PC-3 (cell line): Measurements from ENCODE around the gene STXBP5. TPM values are rescaled to one million over a fixed set of nuclear protein-coding genes. Genes with fewer than 3 reads are reported as not detected.

Experiments
- ATAC-seq: fragments of 200-7000 bp; cut with Tn5 transposase; 2 replicates; pipeline ENCODE4 v1.9.1; 2020; ENCODE audit warnings: mild to moderate bottlenecking, moderate library complexity
- BruUV-seq: library from RNA; stranded (reverse); fragments of 400-500 nt; replicated peaks from 2 replicates; lab custom pipeline; 2021; lab: Mats Ljungman, UMichigan
- CTCF ChIA-PET: fragments of 300-600 bp; sonication (Branson Sonifier 250); formaldehyde crosslinking; loops from one replicate; lab custom pipeline; 2022; ENCODE audit warnings: antibody characterized with exemption; lab: Charles Lee
- POLR2A ChIA-PET: fragments of 300-600 bp; sonication (Branson Sonifier 250); formaldehyde crosslinking; loops from one replicate; lab custom pipeline; 2022; ENCODE audit warnings: antibody characterized with exemption; ENCODE audit not compliant: unreplicated experiment; lab: Charles Lee
- DNase-seq: peaks from one replicate; pipeline ENCODE4 v3.0.0-alpha.2; 2015
- H2AFZ ChIP-seq: fragments of 300-600 bp; sonication (generic); 2 replicates; pipeline ENCODE4 v1.6.0; 2016; ENCODE audit warnings: antibody characterized with exemption, low read length
- H3F3A ChIP-seq: fragments of 300-600 bp; sonication (generic); one replicate; pipeline ENCODE4 v1.6.0; 2017; ENCODE audit warnings: antibody characterized with exemption, low read length, control low read depth, mild to moderate bottlenecking; ENCODE audit not compliant: unreplicated experiment
- H3K27ac ChIP-seq: fragments of 300-600 bp; sonication (generic); 2 replicates; pipeline ENCODE4 v1.5.1; 2016; ENCODE audit warnings: mild to moderate bottlenecking, low read length
- H3K27me3 ChIP-seq: fragments of 300-600 bp; sonication (generic); 2 replicates; pipeline ENCODE4 v1.6.1; 2016; ENCODE audit warnings: low read length, mixed read lengths
- H3K36me3 ChIP-seq: fragments of 300-600 bp; sonication (generic); 2 replicates; pipeline ENCODE4 v1.6.1; 2016; ENCODE audit warnings: low read depth, mixed run types, low read length, mixed read lengths
- H3K4me1 ChIP-seq: fragments of 300-600 bp; sonication (generic); 2 replicates; pipeline ENCODE4 v1.5.1; 2016; ENCODE audit warnings: low read length; ENCODE audit not compliant: insufficient read depth
- H3K4me2 ChIP-seq: fragments of 300-600 bp; sonication (generic); 2 replicates; pipeline ENCODE4 v1.6.0; 2016; ENCODE audit warnings: low read length
- H3K4me3 ChIP-seq: fragments of 300-600 bp; sonication (generic); 2 replicates; pipeline ENCODE4 v1.5.1; 2016; ENCODE audit warnings: mild to moderate bottlenecking, low read length, mixed read lengths
- H3K79me2 ChIP-seq: fragments of 300-600 bp; sonication (generic); 2 replicates; pipeline ENCODE4 v1.6.1; 2017; ENCODE audit warnings: low read length, mixed read lengths
- H3K9ac ChIP-seq: fragments of 300-600 bp; sonication (generic); 2 replicates; pipeline ENCODE4 v1.6.0; 2016; ENCODE audit warnings: mild to moderate bottlenecking, low read length
- H3K9me2 ChIP-seq: fragments of 300-600 bp; sonication (generic); replicated peaks from 2 replicates; pipeline ENCODE4 v1.6.1; 2016; ENCODE audit warnings: mixed run types, low read length, mixed read lengths
- H3K9me3 ChIP-seq: fragments of 300-600 bp; sonication (generic); 2 replicates; pipeline ENCODE4 v1.6.1; 2016; ENCODE audit warnings: low read length, mixed read lengths
- H4K20me1 ChIP-seq: fragments of 300-600 bp; sonication (generic); 2 replicates; pipeline ENCODE4 v1.6.1; 2016; ENCODE audit warnings: low read length, mixed read lengths
- CTCF ChIP-seq: fragments of 300-600 bp; sonication (generic); conservative IDR thresholded peaks from 2 replicates; pipeline ENCODE4 v1.5.1; 2017; ENCODE audit warnings: antibody characterized with exemption, low read depth, mild to moderate bottlenecking, low read length
- EZH2 ChIP-seq: fragments of 300-600 bp; sonication (generic); IDR thresholded peaks from one replicate; pipeline ENCODE4 v1.6.1; 2017; ENCODE audit warnings: antibody characterized with exemption, mild to moderate bottlenecking, low read length; ENCODE audit not compliant: unreplicated experiment
- EZH2phosphoT487 ChIP-seq: fragments of 300-600 bp; sonication (generic); IDR thresholded peaks from 2 replicates; pipeline ENCODE4 v1.6.1; 2018; ENCODE audit warnings: mild to moderate bottlenecking, antibody characterized with exemption, low read length, borderline replicate concordance
- intact Hi-C: fragments of 100-400 bp; cut with micrococcal nuclease; formaldehyde crosslinking; loops from 2 replicates; pipeline ENCODE4 v1.9.0; 2023
- total RNA-seq: library from RNA; depleted of rRNA; stranded (reverse); fragments of >200 nt; gene quantifications from 2 replicates; pipeline ENCODE4 v1.2.3, GENCODE V29; 2014

STXBP5 gene
- total RNA-seq, 1 experiment from 2014 or later = 12.9 TPM

- DNase-seq (no peak), ATAC-seq (no peak)
- BruUV-seq = no TSS peak
- ChIA-PET CTCF (no interaction called here), POLR2A (no interaction called here)
- Histone ChIP-seq H3K4me3 (no peak overlapping the region), H3K27ac (no peak overlapping the region), H4K20me1 (no peaks in the 10 kb centered on the region), H3K9ac (no peak overlapping the region), H3K27me3 (no peaks in the 10 kb centered on the region), H2AFZ (no peak overlapping the region), H3K9me2 (no peaks in the 10 kb centered on the region), H3F3A (no peaks in the 10 kb centered on the region), H3K79me2 (peaks cover 43% of the 10 kb centered on the region), H3K4me2 (no peak overlapping the region), H3K4me1 (peaks cover 10% of the 10 kb centered on the region), H3K36me3 (no peaks in the 10 kb centered on the region), H3K9me3 (no peaks in the 10 kb centered on the region)
- TF ChIP-seq EZH2 = no peak
- TF ChIP-seq CTCF = no peak
- TF ChIP-seq EZH2phosphoT487 = no peak
- intact Hi-C loops = no loop called here
Observed at GRCh38 chr6:147212622-147213021, 8.4 kb downstream of the STXBP5 start.

DNA sequence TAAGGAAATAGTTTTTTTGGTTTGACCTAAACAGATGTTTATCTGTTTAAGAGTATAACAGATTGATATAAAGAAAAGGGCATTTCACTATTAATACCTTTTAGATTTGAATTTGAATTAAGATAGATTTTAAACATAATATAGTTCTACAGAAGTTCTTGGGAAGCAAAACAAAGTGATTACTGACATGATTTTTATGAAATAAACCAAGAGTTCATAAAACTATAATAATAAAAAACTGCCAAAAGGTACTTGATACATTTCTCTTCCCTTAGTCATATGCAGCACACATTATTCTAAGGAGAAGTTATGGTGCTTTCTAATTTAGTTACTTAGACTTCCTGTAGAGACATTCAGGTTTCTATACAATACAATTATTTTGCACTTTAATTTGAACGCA lies 9.6 kb downstream of the STXBP5 start:
- ChIA-PET POLR2A (no interaction called here), CTCF (no interaction called here)
- no peaks in the 10 kb centered on the region for H3K4me1 ChIP-seq
- peaks cover 32% of the 10 kb centered on the region for H3K79me2 ChIP-seq
- H3K36me3 ChIP-seq = no peaks in the 10 kb centered on the region
- H3K27ac ChIP-seq = no peak overlapping the region
- no peak overlapping the region for H3K4me3 ChIP-seq
- no TSS peak for BruUV-seq
- no peak for DNase-seq
- TF ChIP-seq EZH2 (no peak), CTCF (no peak), EZH2phosphoT487 (no peak)
- no peaks in the 10 kb centered on the region for H3F3A ChIP-seq
- H3K9me3 ChIP-seq = no peaks in the 10 kb centered on the region
- intact Hi-C loops = no loop called here
- no peaks in the 10 kb centered on the region for H3K27me3 ChIP-seq
- no peak overlapping the region for H3K4me2 ChIP-seq
- H2AFZ ChIP-seq = no peak overlapping the region
- no peaks in the 10 kb centered on the region for H3K9me2 ChIP-seq
- no peak overlapping the region for H3K9ac ChIP-seq
- no peak for ATAC-seq
- H4K20me1 ChIP-seq = no peaks in the 10 kb centered on the region

- Histone ChIP-seq H3K9ac (no peak overlapping the region), H3K9me3 (no peaks in the 10 kb centered on the region), H3K9me2 (no peaks in the 10 kb centered on the region), H3F3A (no peaks in the 10 kb centered on the region), H3K27ac (no peak overlapping the region), H4K20me1 (no peaks in the 10 kb centered on the region), H3K4me3 (no peak overlapping the region), H3K36me3 (no peaks in the 10 kb centered on the region), H3K27me3 (no peaks in the 10 kb centered on the region), H3K4me2 (no peak overlapping the region), H3K79me2 (peaks cover 29% of the 10 kb centered on the region), H2AFZ (no peak overlapping the region), H3K4me1 (no peaks in the 10 kb centered on the region)
- DNase-seq = no peak
- ChIA-PET CTCF (no interaction called here), POLR2A (no interaction called here)
- intact Hi-C loops = no loop called here
- ATAC-seq = no peak
- no TSS peak for BruUV-seq
- TF ChIP-seq EZH2 (no peak), CTCF (no peak), EZH2phosphoT487 (no peak)
Observed at GRCh38 chr6:147214248-147215227, 10.3 kb downstream of the STXBP5 start.
